Measurements from ENCODE around the gene SLC6A16.
"Not testable (repeated sequence)": the region's sequence is repeated elsewhere in the genome, so short reads cannot be mapped to it uniquely, and the experiment has no call there.

DNA sequence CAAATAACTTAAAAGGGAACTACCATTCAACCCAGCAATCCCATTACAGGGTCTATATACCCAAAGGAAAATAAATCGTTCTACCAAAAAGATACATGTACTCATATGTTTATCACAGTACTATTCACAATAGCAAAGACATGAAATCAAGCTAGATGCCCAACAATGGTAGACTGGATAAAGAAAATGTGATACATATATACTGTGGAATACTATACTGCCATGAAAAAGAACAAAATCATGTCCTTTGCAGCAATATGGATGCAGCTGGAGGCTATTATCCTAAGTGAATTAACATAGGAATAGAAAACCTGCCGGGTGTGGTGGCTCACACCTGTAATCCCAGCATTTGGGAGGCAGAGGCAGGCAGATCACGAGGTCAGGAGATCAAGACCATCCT, 26.3 kb downstream of the SLC6A16 start:
- TF ChIP-seq, protein P1, sequence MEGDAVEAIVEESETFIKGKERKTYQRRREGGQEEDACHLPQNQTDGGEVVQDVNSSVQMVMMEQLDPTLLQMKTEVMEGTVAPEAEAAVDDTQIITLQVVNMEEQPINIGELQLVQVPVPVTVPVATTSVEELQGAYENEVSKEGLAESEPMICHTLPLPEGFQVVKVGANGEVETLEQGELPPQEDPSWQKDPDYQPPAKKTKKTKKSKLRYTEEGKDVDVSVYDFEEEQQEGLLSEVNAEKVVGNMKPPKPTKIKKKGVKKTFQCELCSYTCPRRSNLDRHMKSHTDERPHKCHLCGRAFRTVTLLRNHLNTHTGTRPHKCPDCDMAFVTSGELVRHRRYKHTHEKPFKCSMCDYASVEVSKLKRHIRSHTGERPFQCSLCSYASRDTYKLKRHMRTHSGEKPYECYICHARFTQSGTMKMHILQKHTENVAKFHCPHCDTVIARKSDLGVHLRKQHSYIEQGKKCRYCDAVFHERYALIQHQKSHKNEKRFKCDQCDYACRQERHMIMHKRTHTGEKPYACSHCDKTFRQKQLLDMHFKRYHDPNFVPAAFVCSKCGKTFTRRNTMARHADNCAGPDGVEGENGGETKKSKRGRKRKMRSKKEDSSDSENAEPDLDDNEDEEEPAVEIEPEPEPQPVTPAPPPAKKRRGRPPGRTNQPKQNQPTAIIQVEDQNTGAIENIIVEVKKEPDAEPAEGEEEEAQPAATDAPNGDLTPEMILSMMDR (conservative IDR thresholded peaks at IDR 0.05 in 1 of 2, IDR thresholded peaks at IDR 0.05 in 1 of 2; ENCODE audit: extremely low read depth in 1 of 2, insufficient read depth in 1 of 2, low read depth in 1 of 2, low read length in 2 of 2) = not testable (repeated sequence)
- TF ChIP-seq EZH2 (IDR thresholded peaks at IDR 0.05; ENCODE audit: borderline replicate concordance, low read length) = not testable (repeated sequence)

All from mammary epithelial cell (primary cell).